Karpas-422 (cell line): Measurements from ENCODE around the gene BCL11B. TPM values are rescaled to one million over a fixed set of nuclear protein-coding genes. Genes with fewer than 3 reads are reported as not detected.

Experiments used
- DNase-seq: peaks from one replicate; pipeline ENCODE4 v3.0.0-alpha.2; 2015
- H2AFZ ChIP-seq: fragments of 200-600 bp; sonication (generic); 2 replicates; pipeline ENCODE4 v1.6.1; 2014; ENCODE audit warnings: antibody characterized with exemption, low read length, mixed read lengths
- H3K27ac ChIP-seq: fragments of 200-600 bp; sonication (generic); 2 replicates; pipeline ENCODE4 v1.5.1; 2014; ENCODE audit warnings: mild to moderate bottlenecking, low read length, moderate library complexity
- H3K27me3 ChIP-seq: fragments of 200-600 bp; sonication (generic); 2 replicates; pipeline ENCODE4 v1.6.1; 2014; ENCODE audit warnings: low read length, mixed read lengths
- H3K36me3 ChIP-seq: fragments of 200-600 bp; sonication (generic); 2 replicates; pipeline ENCODE4 v1.6.1; 2014; ENCODE audit warnings: low read length, mixed read lengths; ENCODE audit not compliant: insufficient read depth
- H3K4me1 ChIP-seq: fragments of 200-600 bp; sonication (generic); 2 replicates; pipeline ENCODE4 v1.6.1; 2014; ENCODE audit warnings: mild to moderate bottlenecking, low read length, mixed read lengths
- H3K4me2 ChIP-seq: fragments of 200-600 bp; sonication (generic); 2 replicates; pipeline ENCODE4 v1.6.1; 2014; ENCODE audit warnings: low read length, low read depth, mild to moderate bottlenecking; ENCODE audit not compliant: poor library complexity, severe bottlenecking
- H3K4me3 ChIP-seq: fragments of 200-600 bp; sonication (generic); 2 replicates; pipeline ENCODE4 v1.5.1; 2014; ENCODE audit warnings: mild to moderate bottlenecking, antibody characterized with exemption, low read length, mixed read lengths
- H3K79me2 ChIP-seq: fragments of 200-600 bp; sonication (generic); 2 replicates; pipeline ENCODE4 v1.6.1; 2014; ENCODE audit warnings: mild to moderate bottlenecking, low read length, mixed read lengths
- H3K9ac ChIP-seq: fragments of 200-600 bp; sonication (generic); 2 replicates; pipeline ENCODE4 v1.6.0; 2014; ENCODE audit warnings: low read length
- H3K9me2 ChIP-seq: fragments of 200-600 bp; sonication (generic), shearing (Covaris generic); replicated peaks from 2 replicates; pipeline ENCODE4 v1.6.0; 2014; ENCODE audit warnings: mild to moderate bottlenecking, low read length, moderate library complexity; ENCODE audit not compliant: insufficient read depth
- H3K9me3 ChIP-seq: fragments of 300-700, 200-600 bp; sonication (generic); 2 replicates; pipeline ENCODE4 v1.6.1; 2014; ENCODE audit warnings: low read length, mixed read lengths
- H4K20me1 ChIP-seq: fragments of 200-600 bp; sonication (generic); 2 replicates; pipeline ENCODE4 v1.6.1; 2014; ENCODE audit warnings: mild to moderate bottlenecking, antibody characterized with exemption, low read length, low read depth; ENCODE audit not compliant: insufficient read depth
- total RNA-seq: library from RNA; depleted of rRNA; stranded (reverse); fragments of >200 nt; shearing (Covaris generic); gene quantifications from 2 replicates; pipeline ENCODE4 v1.2.3, GENCODE V29; 2014; ENCODE audit warnings: low replicate concordance

The BCL11B gene
- total RNA-seq, 1 experiment from 2014 or later: not detected

- Histone ChIP-seq H3K9me2 (no peaks in the 10 kb centered on the region), H3K79me2 (no peaks in the 10 kb centered on the region), H3K27ac (no peak overlapping the region), H3K9me3 (no peaks in the 10 kb centered on the region), H4K20me1 (no peaks in the 10 kb centered on the region), H3K4me3 (no peak overlapping the region), H3K4me1 (no peaks in the 10 kb centered on the region), H3K4me2 (no peak overlapping the region), H2AFZ (no peak overlapping the region), H3K9ac (no peak overlapping the region), H3K36me3 (no peaks in the 10 kb centered on the region), H3K27me3 (no peaks in the 10 kb centered on the region)
- no peak for DNase-seq
These were observed 22.6 kb downstream of the BCL11B start for GRCh38 chr14:99249389-99249788.

GRCh38 chr14:99248761-99249171, 23.2 kb downstream of the BCL11B start:
- Histone ChIP-seq H3K79me2 (no peaks in the 10 kb centered on the region), H3K27me3 (no peaks in the 10 kb centered on the region), H3K9me3 (no peaks in the 10 kb centered on the region), H3K4me2 (no peak overlapping the region), H3K4me3 (no peak overlapping the region), H3K9me2 (no peaks in the 10 kb centered on the region), H3K27ac (no peak overlapping the region), H3K9ac (no peak overlapping the region), H2AFZ (no peak overlapping the region), H3K4me1 (no peaks in the 10 kb centered on the region), H3K36me3 (no peaks in the 10 kb centered on the region), H4K20me1 (no peaks in the 10 kb centered on the region)
- no peak for DNase-seq

- H4K20me1 ChIP-seq: no peaks in the 10 kb centered on the region
- no peak overlapping the region for H3K4me3 ChIP-seq
- no peak overlapping the region for H2AFZ ChIP-seq
- H3K4me2 ChIP-seq: no peak overlapping the region
- H3K9me3 ChIP-seq: no peaks in the 10 kb centered on the region
- H3K27me3 ChIP-seq: no peaks in the 10 kb centered on the region
- H3K4me1 ChIP-seq: no peaks in the 10 kb centered on the region
- H3K9me2 ChIP-seq: no peaks in the 10 kb centered on the region
- no peaks in the 10 kb centered on the region for H3K36me3 ChIP-seq
- no peak overlapping the region for H3K27ac ChIP-seq
- no peaks in the 10 kb centered on the region for H3K79me2 ChIP-seq
- no peak for DNase-seq
- H3K9ac ChIP-seq: no peak overlapping the region
These were observed 24.2 kb downstream of the BCL11B start for GRCh38 chr14:99247772-99248171.

- no peak for DNase-seq
- Histone ChIP-seq H3K9ac (no peak overlapping the region), H4K20me1 (no peaks in the 10 kb centered on the region), H3K27me3 (no peaks in the 10 kb centered on the region), H3K4me1 (no peaks in the 10 kb centered on the region), H3K79me2 (no peaks in the 10 kb centered on the region), H3K9me2 (no peaks in the 10 kb centered on the region), H3K9me3 (no peaks in the 10 kb centered on the region), H3K4me3 (no peak overlapping the region), H3K4me2 (no peak overlapping the region), H3K27ac (no peak overlapping the region), H2AFZ (no peak overlapping the region), H3K36me3 (no peaks in the 10 kb centered on the region)
These were observed 24.8 kb downstream of the BCL11B start for GRCh38 chr14:99247101-99247729.

- no peak overlapping the region for H3K27ac ChIP-seq
- no peak overlapping the region for H2AFZ ChIP-seq
- H3K9me2 ChIP-seq: no peaks in the 10 kb centered on the region
- no peak for DNase-seq
- H4K20me1 ChIP-seq: no peaks in the 10 kb centered on the region
- no peak overlapping the region for H3K4me2 ChIP-seq
- H3K9me3 ChIP-seq: no peaks in the 10 kb centered on the region
- H3K36me3 ChIP-seq: no peaks in the 10 kb centered on the region
- H3K79me2 ChIP-seq: no peaks in the 10 kb centered on the region
- H3K9ac ChIP-seq: no peak overlapping the region
- H3K27me3 ChIP-seq: no peaks in the 10 kb centered on the region
- no peaks in the 10 kb centered on the region for H3K4me1 ChIP-seq
- no peak overlapping the region for H3K4me3 ChIP-seq
These were observed 25.4 kb downstream of the BCL11B start for GRCh38 chr14:99246536-99247097.

- Histone ChIP-seq H4K20me1 (no peaks in the 10 kb centered on the region), H3K4me3 (no peak overlapping the region), H3K4me1 (no peaks in the 10 kb centered on the region), H3K4me2 (no peak overlapping the region), H3K9ac (no peak overlapping the region), H3K36me3 (no peaks in the 10 kb centered on the region), H3K9me2 (no peaks in the 10 kb centered on the region), H2AFZ (no peak overlapping the region), H3K27me3 (no peaks in the 10 kb centered on the region), H3K79me2 (no peaks in the 10 kb centered on the region), H3K9me3 (no peaks in the 10 kb centered on the region), H3K27ac (no peak overlapping the region)
- no peak for DNase-seq
These were observed 26.2 kb downstream of the BCL11B start for GRCh38 chr14:99245564-99246511.

- Histone ChIP-seq H3K9me3 (no peaks in the 10 kb centered on the region), H3K27ac (no peak overlapping the region), H3K4me2 (no peak overlapping the region), H3K79me2 (no peaks in the 10 kb centered on the region), H3K9me2 (no peaks in the 10 kb centered on the region), H2AFZ (no peak overlapping the region), H3K27me3 (no peaks in the 10 kb centered on the region), H3K36me3 (no peaks in the 10 kb centered on the region), H3K4me3 (no peak overlapping the region), H3K4me1 (no peaks in the 10 kb centered on the region), H4K20me1 (no peaks in the 10 kb centered on the region), H3K9ac (no peak overlapping the region)
- no peak for DNase-seq
These were observed 26.9 kb downstream of the BCL11B start for GRCh38 chr14:99244941-99245563.

GRCh38 chr14:99244367-99244901, 27.6 kb downstream of the BCL11B start:
- Histone ChIP-seq H3K4me1 (no peaks in the 10 kb centered on the region), H3K9ac (no peak overlapping the region), H3K79me2 (no peaks in the 10 kb centered on the region), H3K4me3 (no peak overlapping the region), H3K9me2 (no peaks in the 10 kb centered on the region), H3K27ac (no peak overlapping the region), H3K9me3 (no peaks in the 10 kb centered on the region), H3K4me2 (no peak overlapping the region), H3K27me3 (no peaks in the 10 kb centered on the region), H4K20me1 (no peaks in the 10 kb centered on the region), H2AFZ (no peak overlapping the region), H3K36me3 (no peaks in the 10 kb centered on the region)
- DNase-seq: no peak
